Fibroblast of skin of right biceps (primary cell): ENCODE data around the gene UBALD1.
"Not testable (repeated sequence)": the region's sequence is repeated elsewhere in the genome, so short reads cannot be mapped to it uniquely, and the experiment has no call there.

Experiments
- DNase-seq: peaks from one replicate; pipeline ENCODE4 v3.0.0-alpha.2; 2013

Gene UBALD1

GRCh38 chr16:4593086-4593485, 21.6 kb downstream of the UBALD1 start:
- no peak for DNase-seq

- no peak for DNase-seq
Observed at GRCh38 chr16:4591706-4592470, 22.8 kb downstream of the UBALD1 start.

GRCh38 chr16:4591191-4591590, 23.5 kb downstream of the UBALD1 start:
- DNase-seq, result no peak

GRCh38 chr16:4588961-4589360, 25.7 kb downstream of the UBALD1 start:
- DNase-seq, result no peak

- DNase-seq, result no peak
Observed at GRCh38 chr16:4588386-4588785, 26.3 kb downstream of the UBALD1 start.

- DNase-seq, result no peak
Observed at GRCh38 chr16:4586291-4586690, 28.4 kb downstream of the UBALD1 start.

- DNase-seq, result no peak
Observed at GRCh38 chr16:4583906-4584305, 30.8 kb downstream of the UBALD1 start.

GRCh38 chr16:4580250-4580649, 34.4 kb downstream of the UBALD1 start:
- DNase-seq, result no peak

GRCh38 chr16:4578961-4579530, 35.6 kb downstream of the UBALD1 start:
- no peak for DNase-seq

GRCh38 chr16:4576008-4576407, 38.7 kb downstream of the UBALD1 start:
- DNase-seq, result no peak

- DNase-seq, result no peak
Observed at GRCh38 chr16:4574919-4575705, 39.6 kb downstream of the UBALD1 start.

- not testable (repeated sequence) for DNase-seq
Observed at GRCh38 chr16:4573926-4574325, 40.8 kb downstream of the UBALD1 start.

GRCh38 chr16:4572715-4573114, 42.0 kb downstream of the UBALD1 start:
- no peak for DNase-seq

GRCh38 chr16:4570688-4571321, 43.9 kb downstream of the UBALD1 start:
- no peak for DNase-seq

- DNase-seq, result no peak
Observed at GRCh38 chr16:4570086-4570485, 44.6 kb downstream of the UBALD1 start.

- DNase-seq, result no peak
Observed at GRCh38 chr16:4566144-4566543, 48.5 kb downstream of the UBALD1 start.

GRCh38 chr16:4564661-4565267, 49.9 kb downstream of the UBALD1 start:
- DNase-seq, result no peak

- DNase-seq, result no peak
Observed at GRCh38 chr16:4561596-4561995, 53.1 kb downstream of the UBALD1 start.
